Aorta (tissue), 5 donors: ENCODE data around the gene CRYBA2. TPM values are rescaled to one million over a fixed set of nuclear protein-coding genes. Genes with fewer than 3 reads are reported as not detected.

Experiments
- ATAC-seq: fragments of 200-7000 bp; cut with Tn5 transposase; one replicate; pipeline ENCODE4 v1.9.1; 2022; ENCODE audit warnings: moderate library complexity; ENCODE audit not compliant: low FRiP score
- DNase-seq, 2 donors: peaks; one replicate each; pipeline ENCODE4 v3.0.0-alpha.2; 2020
- H3K27ac ChIP-seq, 2 donors: one replicate each; pipeline ENCODE4 v1.5.1; 2013; ENCODE audit warnings: low read length in 2 of 2, mild to moderate bottlenecking in 2 of 2, moderate library complexity in 2 of 2, control low read depth in 1 of 2, inconsistent platforms in 1 of 2, low read depth in 1 of 2
- H3K27me3 ChIP-seq, 2 donors: one replicate each; pipeline ENCODE4 v1.6.1; 2013; ENCODE audit warnings: control low read depth in 1 of 2, low read length in 1 of 2, mild to moderate bottlenecking in 1 of 2, moderate library complexity in 1 of 2; ENCODE audit not compliant: insufficient read depth in 2 of 2, control insufficient read depth in 1 of 2
- H3K36me3 ChIP-seq, 2 donors: one replicate each; pipeline ENCODE4 v1.6.1; 2013; ENCODE audit warnings: control low read depth in 1 of 2, low read length in 1 of 2, mild to moderate bottlenecking in 1 of 2; ENCODE audit not compliant: insufficient read depth in 2 of 2, control insufficient read depth in 1 of 2
- H3K4me1 ChIP-seq, 2 donors: one replicate each; pipeline ENCODE4 v1.6.1; 2013; ENCODE audit warnings: low read length in 2 of 2, control low read depth in 1 of 2, mild to moderate bottlenecking in 1 of 2, moderate library complexity in 1 of 2; ENCODE audit not compliant: insufficient read depth in 2 of 2, control insufficient read depth in 1 of 2
- H3K4me3 ChIP-seq, 2 donors: one replicate each; pipeline ENCODE4 v1.5.1; 2013; ENCODE audit warnings: low read length in 2 of 2, control low read depth in 1 of 2, mild to moderate bottlenecking in 1 of 2
- H3K9me3 ChIP-seq: one replicate; pipeline ENCODE4 v1.6.1; 2013; ENCODE audit warnings: mild to moderate bottlenecking, low read length; ENCODE audit not compliant: control insufficient read depth
- WGBS, 2 donors: extraction: QIAGEN DNeasy Blood & Tissue Kit; methylation state at CpG; one replicate each; pipeline ENCODE4 v1.1.7; 2013; 5-methylcytosine and 5-hydroxymethylcytosine counted together
- intact Hi-C, 2 donors: fragments of 100-400 bp; cut with DNase I; formaldehyde crosslinking; loops; one replicate each; pipeline versions ENCODE4 v1.14.2 to v1.15.0; 2022
- polyA plus RNA-seq, 2 donors: library from polyadenylated mRNA; stranded (reverse); fragments of 200-250 nt; gene quantifications; one replicate each; pipeline ENCODE4 v1.2.3, GENCODE V29; 2013
- total RNA-seq, 2 donors: library from RNA; stranded (reverse); fragmentation: NEBNext Ultra II Directional; extraction: Animal tissue kit (Norgen Biotek cat#: 25700); gene quantifications; one replicate each; pipeline ENCODE4 v1.2.1, GENCODE V29; 2021
- donor health status: healthy with polysubstance abuse.
- donor health status: Bipolar disorder and iron deficiency.
- donor health status: DM: no; HTN: no; CAD: no.
- donor health status: DM: no; HTN: no; CAD: no.
- donor health status: DM: yes; HTN: yes; CAD: no.

CRYBA2 gene
- total and polyA plus RNA-seq, 4 donors: not detected

DNA sequence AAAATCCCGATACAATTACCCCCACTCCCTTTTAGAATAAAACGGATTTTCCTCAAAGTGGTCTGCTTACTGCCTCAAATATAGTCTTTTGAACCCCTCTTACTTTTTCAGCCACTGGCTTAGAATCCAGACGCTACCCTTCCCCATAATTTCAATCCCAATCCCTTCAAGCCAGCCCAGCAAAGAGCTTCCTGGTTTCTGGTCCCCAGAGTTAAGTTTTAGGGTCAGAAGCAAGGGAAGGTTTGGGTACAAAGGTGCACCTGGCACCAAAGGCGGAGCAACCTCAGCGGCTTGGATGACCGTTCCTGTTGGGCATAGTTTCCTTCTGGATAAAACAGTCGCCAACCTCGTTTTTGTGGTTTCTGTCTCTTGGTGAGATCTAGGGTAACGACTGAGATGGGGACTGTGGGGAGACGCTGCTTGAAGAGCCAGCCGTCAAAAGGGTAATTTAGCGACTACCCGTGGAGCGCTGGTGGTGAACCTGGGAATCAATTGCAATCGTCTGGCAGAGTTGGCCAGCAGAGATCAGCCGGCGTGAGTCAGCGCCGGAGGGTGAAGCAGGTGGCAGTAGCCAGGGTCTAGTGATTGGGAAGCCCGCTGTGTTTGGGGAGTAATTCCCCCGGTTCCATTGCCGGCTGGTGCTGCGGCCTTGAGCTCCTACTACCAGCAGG is 9.8 kb downstream of the CRYBA2 start:
- Histone ChIP-seq H3K27me3 (peaks cover 0 to 2% of the 10 kb centered on the region in 2 donors), H3K9me3 (no peaks in the 10 kb centered on the region), H3K4me3 (no peak overlapping the region), H3K27ac (no peak overlapping the region), H3K36me3 (no peaks in the 10 kb centered on the region), H3K4me1 (no peaks in the 10 kb centered on the region)
- peak in 1 of 2 donors; percentile 25 for DNase-seq
- WGBS, 2 donors: 11 to 14% methylated on average over 23 of the region's 23 CpGs
- no peak for ATAC-seq
- intact Hi-C loops: no loop called here

DNA sequence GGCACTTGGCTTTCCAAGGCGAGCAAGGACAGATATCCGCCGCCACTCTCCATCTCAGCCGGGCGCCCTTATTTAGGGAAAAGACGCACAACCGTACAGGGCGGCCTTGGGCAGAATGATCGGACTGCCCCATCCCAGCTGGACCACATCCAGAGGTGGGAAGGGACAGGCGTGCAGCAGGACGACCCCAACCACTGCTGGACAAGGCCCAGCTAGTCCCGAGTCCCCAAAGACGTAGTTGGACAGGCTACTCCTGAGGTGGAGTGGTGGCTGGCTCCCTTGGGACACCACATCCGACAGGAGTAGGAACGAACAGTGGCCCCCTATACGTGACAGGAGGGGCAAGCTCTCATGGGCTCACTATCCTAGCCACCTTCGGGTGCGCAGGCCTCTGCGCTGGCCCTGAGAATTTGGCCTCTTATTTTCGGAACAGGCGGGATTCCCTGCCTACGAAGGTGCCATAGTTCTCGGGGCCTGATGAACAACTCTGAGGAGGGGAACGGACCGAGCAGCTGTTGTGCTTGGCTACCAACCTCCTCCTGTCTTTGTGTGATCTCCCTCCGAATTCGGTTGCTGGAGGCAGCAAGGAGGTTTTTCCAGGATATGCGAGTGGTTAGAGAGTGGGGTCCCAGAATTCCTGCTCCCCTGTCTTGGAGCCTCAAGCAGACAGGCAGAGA is 10.5 kb downstream of the CRYBA2 start:
- no peak overlapping the region for H3K4me3 ChIP-seq
- intact Hi-C loops: no loop called here
- WGBS, 2 donors: 4 to 8% methylated on average over 28 of the region's 28 CpGs
- no peak for ATAC-seq
- no peaks in the 10 kb centered on the region for H3K36me3 ChIP-seq
- no peaks in the 10 kb centered on the region for H3K4me1 ChIP-seq
- peaks cover 0 to 2% of the 10 kb centered on the region in 2 donors for H3K27me3 ChIP-seq
- no peak overlapping the region for H3K27ac ChIP-seq
- no peaks in the 10 kb centered on the region for H3K9me3 ChIP-seq
- DNase-seq: peak in 1 of 2 donors; percentile 63

DNA sequence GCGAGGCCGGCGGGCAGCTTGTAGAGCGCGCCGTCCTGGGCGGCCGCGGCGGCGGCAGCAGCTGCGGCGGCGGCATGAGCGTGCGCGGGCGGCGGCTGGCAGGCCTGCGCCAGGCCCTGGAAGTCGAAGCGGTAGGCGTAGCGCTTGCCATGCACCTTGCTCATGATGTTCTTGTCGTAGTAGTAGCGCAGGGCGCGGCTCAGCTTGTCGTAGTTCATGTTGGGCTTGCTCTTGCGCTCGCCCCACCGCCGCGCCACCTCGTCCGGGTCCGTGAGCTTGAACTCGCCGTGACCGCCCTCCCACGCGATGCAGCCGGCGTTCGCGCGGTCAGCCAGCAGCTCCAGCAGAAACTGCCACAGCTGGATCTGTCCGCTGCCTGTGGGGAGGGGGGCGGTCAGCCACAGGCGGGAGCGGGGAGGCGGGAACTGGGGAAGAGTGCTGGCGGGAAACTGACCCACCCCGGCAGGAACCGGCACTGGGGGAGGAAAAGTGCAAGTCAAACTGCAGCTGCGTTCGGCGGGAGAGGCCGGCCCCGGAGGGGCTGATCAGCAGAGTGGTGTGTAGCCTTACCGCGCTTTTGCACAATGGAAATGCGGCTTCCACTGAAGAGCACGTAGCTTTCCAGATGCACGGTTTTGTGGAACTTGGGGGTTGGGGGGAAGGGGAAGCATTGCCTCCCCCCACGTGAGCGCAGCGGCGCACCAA is 11.2 kb downstream of the CRYBA2 start:
- Histone ChIP-seq H3K4me1 (no peaks in the 10 kb centered on the region), H3K27me3 (peaks cover 0 to 2% of the 10 kb centered on the region in 2 donors), H3K36me3 (no peaks in the 10 kb centered on the region), H3K4me3 (peak overlapping the region in 1 of 2 donors; percentile 34), H3K9me3 (no peaks in the 10 kb centered on the region), H3K27ac (no peak overlapping the region)
- DNase-seq (no peak), ATAC-seq (no peak)
- intact Hi-C loops: no loop called here
- WGBS, 2 donors: 1% methylated on average over 62 to 69 of the region's 69 CpGs

DNA sequence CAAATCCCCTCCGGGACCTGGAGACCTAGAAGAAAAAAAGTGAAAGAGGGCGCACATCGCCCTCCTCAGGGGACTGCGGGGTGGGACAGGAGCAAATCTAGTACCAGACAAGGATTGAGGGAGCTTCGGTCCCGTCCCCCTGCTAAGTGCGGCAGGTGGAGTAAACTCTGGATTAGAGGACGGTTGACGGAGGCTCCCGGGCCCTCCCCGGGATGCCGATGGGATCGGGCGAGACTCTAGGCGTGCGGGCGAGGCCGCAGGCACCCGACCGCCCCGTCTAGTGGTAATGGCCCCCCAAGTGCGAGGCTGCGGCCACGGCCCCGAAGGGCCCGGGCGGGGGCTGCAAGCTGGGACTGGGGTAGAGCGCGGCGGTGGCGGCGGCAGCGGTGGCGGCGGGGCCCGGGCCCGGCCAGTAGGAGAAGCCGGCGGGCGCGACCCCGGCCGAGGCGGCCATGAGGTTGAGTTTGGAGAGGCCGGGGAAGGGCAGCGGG is 11.8 kb downstream of the CRYBA2 start:
- intact Hi-C loops: no loop called here
- Histone ChIP-seq H3K9me3 (no peaks in the 10 kb centered on the region), H3K4me1 (no peaks in the 10 kb centered on the region), H3K36me3 (no peaks in the 10 kb centered on the region), H3K27me3 (peaks cover 0 to 2% of the 10 kb centered on the region in 2 donors), H3K4me3 (no peak overlapping the region), H3K27ac (no peak overlapping the region)
- 2% methylated on average over 37 to 46 of the region's 46 CpGs for WGBS, 2 donors
- ATAC-seq: no peak
- no peak for DNase-seq

DNA sequence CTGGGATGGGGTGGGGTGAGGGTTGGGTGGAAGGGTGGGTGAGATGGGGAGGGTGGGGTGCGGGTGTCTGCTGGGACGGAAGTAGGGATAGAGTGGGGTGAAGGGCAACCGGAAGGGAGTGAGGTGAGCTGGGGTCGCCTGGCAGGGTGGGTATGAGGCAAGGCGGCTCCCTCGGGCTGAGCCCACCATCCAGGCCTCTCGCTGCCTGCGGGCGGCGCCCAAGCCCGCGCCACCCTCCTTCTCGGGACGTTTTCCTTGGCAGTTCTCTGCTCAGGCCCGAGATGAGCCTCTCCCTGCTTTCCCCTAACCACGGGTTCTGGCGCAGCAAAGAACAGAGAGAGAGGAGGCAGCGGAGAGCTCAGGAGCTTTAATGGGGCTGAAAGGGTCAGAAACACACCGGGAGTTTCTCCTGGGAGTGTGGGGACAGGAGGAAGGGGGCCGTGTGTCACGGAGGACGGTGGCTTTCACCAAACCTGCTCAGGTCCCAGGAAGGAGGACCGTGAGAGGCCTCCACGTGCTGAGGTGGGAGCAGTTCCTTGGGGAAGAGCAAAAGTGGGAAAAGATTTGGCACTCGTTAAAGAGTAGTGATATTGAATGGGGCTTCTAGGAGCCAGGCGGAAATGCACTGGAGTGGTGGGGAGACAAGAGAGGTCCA is 12.4 kb downstream of the CRYBA2 start:
- Histone ChIP-seq H3K36me3 (no peaks in the 10 kb centered on the region), H3K4me1 (no peaks in the 10 kb centered on the region), H3K27me3 (peaks cover 0 to 2% of the 10 kb centered on the region in 2 donors), H3K4me3 (no peak overlapping the region), H3K27ac (no peak overlapping the region), H3K9me3 (no peaks in the 10 kb centered on the region)
- 4% methylated on average over 25 to 26 of the region's 26 CpGs for WGBS, 2 donors
- DNase-seq (no peak), ATAC-seq (no peak)
- intact Hi-C loops: no loop called here

DNA sequence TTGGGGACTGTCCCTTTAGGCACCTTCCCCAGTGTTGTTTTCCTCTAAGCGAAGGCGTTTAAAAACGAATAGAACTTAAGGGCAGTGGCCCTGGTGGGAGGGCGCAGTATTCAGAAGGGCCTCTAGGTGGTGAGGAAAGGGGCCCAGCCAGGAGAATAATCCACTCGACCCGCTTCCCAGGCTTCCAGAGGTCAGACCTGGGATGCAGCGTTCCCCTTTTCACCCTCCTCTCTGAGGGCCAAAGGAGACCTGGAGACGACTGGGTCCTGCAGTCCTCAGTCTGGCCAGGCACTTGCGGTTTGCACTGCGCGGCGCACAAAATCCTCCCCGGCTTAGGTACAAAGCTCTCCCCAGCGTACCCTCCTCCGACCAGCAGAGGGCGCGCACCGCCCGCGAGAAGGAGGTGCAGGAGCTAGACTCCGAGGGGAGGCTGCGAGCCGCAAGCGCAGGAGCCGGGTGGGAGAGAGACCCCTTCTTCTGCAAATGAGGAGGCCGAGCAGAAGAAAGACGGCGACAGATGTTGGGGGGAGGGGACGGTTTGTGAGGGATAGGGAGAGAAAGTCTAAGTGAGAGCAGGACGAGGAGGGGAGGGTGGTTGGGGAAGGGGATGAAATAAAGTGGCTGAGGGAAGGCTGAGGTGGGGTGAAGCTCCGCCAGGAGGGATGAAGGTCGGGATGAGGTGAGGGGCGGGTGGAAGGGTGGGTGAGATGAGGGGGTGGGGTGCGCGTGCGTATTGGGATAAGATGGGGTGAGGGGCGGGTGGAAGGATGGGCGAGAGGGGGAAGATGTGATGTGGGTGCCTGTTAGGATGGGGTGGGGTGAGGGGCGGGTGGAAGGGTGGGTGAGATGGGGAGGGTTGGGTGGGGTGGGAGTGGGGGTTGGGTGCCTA is 13.1 kb downstream of the CRYBA2 start:
- Histone ChIP-seq H3K9me3 (no peaks in the 10 kb centered on the region), H3K27ac (no peak overlapping the region), H3K27me3 (peaks cover 0 to 2% of the 10 kb centered on the region in 2 donors), H3K4me3 (no peak overlapping the region), H3K4me1 (no peaks in the 10 kb centered on the region), H3K36me3 (no peaks in the 10 kb centered on the region)
- 1% methylated on average over 36 to 39 of the region's 39 CpGs for WGBS, 2 donors
- DNase-seq (peak; percentile 87 to 95), ATAC-seq (peak; percentile 72)
- intact Hi-C loops: no loop called here

DNA sequence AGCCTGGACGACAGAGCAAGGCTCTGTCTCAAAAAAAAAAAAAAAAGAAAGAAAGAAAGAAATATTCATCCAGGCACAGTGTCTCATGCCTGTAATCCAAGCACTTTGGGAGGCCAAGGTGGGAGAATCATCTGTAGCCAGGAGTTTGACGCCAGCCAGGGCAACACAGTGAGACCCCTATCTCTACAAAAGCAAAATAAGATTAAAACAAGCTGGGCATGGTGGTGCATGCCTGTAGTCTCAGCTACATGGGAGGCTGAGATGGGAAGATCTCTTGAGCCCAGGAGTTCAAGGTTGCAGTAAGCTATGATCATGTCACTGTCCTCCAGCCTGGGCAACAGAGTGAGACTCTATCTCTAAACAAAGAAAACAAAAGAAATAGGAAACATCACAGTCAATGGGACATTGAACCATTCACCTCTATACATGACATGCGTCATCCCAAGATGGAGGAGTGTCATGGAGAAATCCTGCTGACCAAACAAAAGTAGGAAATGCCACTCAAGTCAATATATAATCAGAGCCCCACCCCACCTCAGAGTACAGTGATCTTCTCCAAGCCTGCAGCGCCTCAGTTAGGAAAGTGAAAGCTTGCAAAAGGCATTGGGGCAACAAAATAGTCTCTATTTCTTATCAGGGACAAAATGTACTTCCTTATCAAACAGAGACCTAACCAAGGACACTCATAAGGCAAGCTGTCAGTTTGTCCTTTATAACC is 18.0 kb downstream of the CRYBA2 start:
- intact Hi-C loops: no loop called here
- Histone ChIP-seq H3K27me3 (peaks cover 0 to 2% of the 10 kb centered on the region in 2 donors), H3K27ac (no peak overlapping the region), H3K36me3 (no peaks in the 10 kb centered on the region), H3K9me3 (peaks cover 2% of the 10 kb centered on the region), H3K4me3 (no peak overlapping the region), H3K4me1 (no peaks in the 10 kb centered on the region)
- DNase-seq (peak in 1 of 2 donors; percentile 6), ATAC-seq (no peak)
- 65 to 70% methylated on average over 4 of the region's 4 CpGs for WGBS, 2 donors
